Measurements from ENCODE around the gene GRPEL1.

Gene GRPEL1

DNA sequence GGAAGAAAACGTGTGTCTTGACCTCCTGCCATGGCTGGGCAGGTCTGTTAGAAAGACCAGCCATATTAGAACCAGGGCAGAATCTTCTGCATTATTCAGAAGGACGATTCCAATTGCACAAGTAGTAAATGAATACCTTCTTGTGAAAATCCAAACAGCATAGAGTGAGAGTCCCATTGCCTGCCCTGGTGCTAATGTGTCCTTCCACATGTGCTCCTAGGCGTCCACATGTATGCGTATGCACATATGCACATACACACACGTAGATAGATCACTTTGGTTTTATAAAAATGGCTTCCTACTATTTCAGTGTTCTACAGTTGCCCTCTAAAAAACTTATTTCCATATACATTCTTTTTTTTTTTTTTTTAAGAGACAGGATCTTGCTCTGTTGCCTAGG is 10.2 kb upstream of the GRPEL1 start:
- no peak for TF ChIP-seq CTCF (IDR thresholded peaks at IDR 0.05; ENCODE audit: low read length, missing control alignments)
- no peak for DNase-seq (ENCODE audit: low read depth)
- no peak overlapping the region for H3K4me3 ChIP-seq (replicated peaks; ENCODE audit: low read depth, low read length)

- DNase-seq (ENCODE audit: low read depth): no peak
- H3K4me3 ChIP-seq (replicated peaks; ENCODE audit: low read depth, low read length): no peak overlapping the region
- no peak for TF ChIP-seq CTCF (IDR thresholded peaks at IDR 0.05; ENCODE audit: low read length, missing control alignments)
Observed at GRCh38 chr4:7077371-7077770, 9.5 kb upstream of the GRPEL1 start.

DNA sequence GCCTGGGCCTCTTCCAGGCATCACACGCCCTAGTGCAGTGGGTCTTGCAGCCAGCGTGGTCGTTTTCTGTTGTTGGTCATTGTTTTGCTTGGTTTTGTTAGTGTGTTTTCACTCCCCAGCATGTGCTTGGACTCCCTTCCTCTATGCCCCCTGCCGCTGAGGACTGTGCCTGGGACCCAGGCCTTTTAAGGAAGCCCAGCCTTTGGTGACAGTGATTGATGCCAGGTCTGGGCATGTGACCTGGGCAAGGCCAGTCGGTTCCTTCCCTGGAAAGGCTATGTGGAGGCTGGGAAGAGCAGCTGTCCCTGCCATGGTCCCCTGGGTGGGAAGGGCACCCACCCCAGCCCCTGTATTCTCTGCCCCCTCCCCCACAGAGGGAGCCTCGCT is 8.8 kb upstream of the GRPEL1 start:
- no peak for DNase-seq (ENCODE audit: low read depth)

DNA sequence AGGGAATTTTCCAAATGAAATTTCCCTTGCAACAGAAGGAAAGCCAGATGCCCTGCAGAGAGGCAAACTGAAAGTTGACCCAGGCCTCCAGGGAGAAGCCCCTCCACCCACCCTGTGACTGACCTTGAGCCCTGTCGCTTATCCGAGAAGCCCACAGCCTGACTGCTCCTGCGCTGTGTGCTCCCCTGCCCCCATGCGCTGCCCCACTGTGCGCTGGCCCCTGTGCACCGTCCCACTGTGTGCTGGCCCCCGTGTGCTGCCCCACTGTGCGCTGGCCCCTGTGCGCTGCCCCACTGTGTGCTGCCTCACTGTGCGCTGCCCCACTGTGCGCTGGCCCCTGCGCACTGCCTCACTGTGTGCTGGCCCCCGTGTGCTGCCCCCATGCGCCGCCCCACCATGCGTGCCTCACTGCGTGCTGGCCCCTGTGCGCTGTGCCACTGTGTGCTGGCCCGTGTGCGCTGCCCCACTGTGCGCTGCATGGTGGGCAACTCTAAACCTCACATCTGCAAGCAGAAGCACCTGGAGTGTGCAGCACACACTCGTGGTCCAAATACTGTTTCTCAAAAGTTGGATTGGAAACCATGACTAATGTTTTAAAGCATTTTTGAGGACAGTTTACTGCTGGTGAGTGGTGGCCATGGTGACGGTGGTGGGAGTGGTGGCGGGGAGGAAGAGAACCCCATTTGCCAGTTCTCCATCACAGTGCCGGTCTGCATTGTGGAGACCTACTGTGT is 8.3 kb upstream of the GRPEL1 start:
- TF ChIP-seq CTCF (IDR thresholded peaks at IDR 0.05; ENCODE audit: low read length, missing control alignments): no peak
- no peak for DNase-seq (ENCODE audit: low read depth)
- no peak overlapping the region for H3K4me3 ChIP-seq (replicated peaks; ENCODE audit: low read depth, low read length)

More for the DNA sequence above, 8.8 kb upstream of the GRPEL1 start:
- TF ChIP-seq CTCF (IDR thresholded peaks at IDR 0.05; ENCODE audit: low read length, missing control alignments): no peak
- H3K4me3 ChIP-seq (replicated peaks; ENCODE audit: low read depth, low read length): no peak overlapping the region

GRCh38 chr4:7074426-7074825 is 6.6 kb upstream of the GRPEL1 start:
- no peak for TF ChIP-seq CTCF (IDR thresholded peaks at IDR 0.05; ENCODE audit: low read length, missing control alignments)
- DNase-seq (ENCODE audit: low read depth): no peak
- no peak overlapping the region for H3K4me3 ChIP-seq (replicated peaks; ENCODE audit: low read depth, low read length)

GRCh38 chr4:7073526-7074390 is 5.9 kb upstream of the GRPEL1 start:
- H3K4me3 ChIP-seq (replicated peaks; ENCODE audit: low read depth, low read length): no peak overlapping the region
- no peak for TF ChIP-seq CTCF (IDR thresholded peaks at IDR 0.05; ENCODE audit: low read length, missing control alignments)
- peak; percentile 62 for DNase-seq (ENCODE audit: low read depth)
